GM23338 (cell line): ENCODE measurements around the gene RNFT2. TPM values are rescaled to one million over a fixed set of nuclear protein-coding genes. Genes with fewer than 3 reads are reported as not detected.

Experiments used
- ATAC-seq: fragments of 200-7000 bp; cut with Tn5 transposase; 3 replicates; pipeline ENCODE4 v1.9.1; 2020
- DNase-seq: peaks from one replicate; pipeline ENCODE4 v3.0.0-alpha.2; 2015; ENCODE audit warnings: low spot score
- H2AFZ ChIP-seq: fragments of 200-600 bp; sonication (generic); 2 replicates; pipeline ENCODE4 v1.8.0; 2016; ENCODE audit warnings: antibody characterized with exemption, mild to moderate bottlenecking, moderate library complexity
- H3F3A ChIP-seq: fragments of 200-600 bp; sonication (generic); replicated peaks from 2 replicates; pipeline ENCODE4 v1.8.0; 2017; ENCODE audit warnings: antibody characterized with exemption, mixed run types, low read depth
- H3K27ac ChIP-seq: fragments of 200-600 bp; sonication (generic); 2 replicates; pipeline ENCODE4 v1.6.1; 2016; ENCODE audit warnings: low read depth
- H3K27me3 ChIP-seq: fragments of 200-600 bp; sonication (generic); 2 replicates; pipeline ENCODE4 v1.8.0; 2016; ENCODE audit warnings: mild to moderate bottlenecking, mixed run types, moderate library complexity; ENCODE audit not compliant: insufficient read depth
- H3K36me3 ChIP-seq: fragments of 200-600 bp; sonication (generic); 2 replicates; pipeline ENCODE4 v1.8.0; 2016; ENCODE audit warnings: mild to moderate bottlenecking; ENCODE audit not compliant: insufficient read depth
- H3K4me1 ChIP-seq: fragments of 200-600 bp; sonication (generic); 2 replicates; pipeline ENCODE4 v1.8.0; 2016; ENCODE audit warnings: mild to moderate bottlenecking, moderate library complexity; ENCODE audit not compliant: insufficient read depth
- H3K4me2 ChIP-seq: fragments of 200-600 bp; sonication (generic); 2 replicates; pipeline ENCODE4 v1.7.1; 2017; ENCODE audit warnings: mixed run types
- H3K4me3 ChIP-seq: fragments of 200-600 bp; sonication (generic); 2 replicates; pipeline ENCODE4 v1.6.1; 2016; ENCODE audit warnings: mixed run types
- H3K79me2 ChIP-seq: fragments of 200-600 bp; sonication (generic); replicated peaks from 2 replicates; pipeline ENCODE4 v1.8.0; 2017; ENCODE audit warnings: mild to moderate bottlenecking; ENCODE audit not compliant: insufficient read depth
- H3K9me2 ChIP-seq: fragments of 200-600 bp; sonication (generic); 2 replicates; pipeline ENCODE4 v1.8.0; 2017; ENCODE audit not compliant: insufficient read depth
- H4K20me1 ChIP-seq: fragments of 200-600 bp; sonication (generic); replicated peaks from 2 replicates; pipeline ENCODE4 v1.8.0; 2017; ENCODE audit warnings: mild to moderate bottlenecking; ENCODE audit not compliant: insufficient read depth
- H3K27ac Mint-ChIP-seq: 2 replicates; pipeline ENCODE4 v1.8.0; 2020; ENCODE audit warnings: inconsistent platforms, mild to moderate bottlenecking, moderate library complexity, mixed read lengths
- H3K27me3 Mint-ChIP-seq: 3 replicates; pipeline ENCODE4 v1.8.0; 2022; ENCODE audit warnings: low read depth, mild to moderate bottlenecking, moderate library complexity, mixed read lengths, inconsistent platforms; ENCODE audit not compliant: insufficient read depth, poor library complexity
- H3K36me3 Mint-ChIP-seq: 3 replicates; pipeline ENCODE4 v1.8.0; 2021; ENCODE audit warnings: low read depth, mild to moderate bottlenecking, inconsistent platforms, moderate library complexity, mixed read lengths
- H3K4me1 Mint-ChIP-seq: 3 replicates; pipeline ENCODE4 v1.8.0; 2020; ENCODE audit warnings: mild to moderate bottlenecking, inconsistent platforms, mixed read lengths
- H3K4me3 Mint-ChIP-seq: 3 replicates; pipeline ENCODE4 v1.8.0; 2021; ENCODE audit warnings: moderate library complexity, mild to moderate bottlenecking, inconsistent platforms, mixed read lengths
- H3K9me3 Mint-ChIP-seq: 3 replicates; pipeline ENCODE4 v1.8.0; 2020; ENCODE audit warnings: moderate library complexity, mild to moderate bottlenecking, inconsistent platforms, mixed read lengths
- EZH2 ChIP-seq: fragments of 200-600 bp; sonication (generic); IDR thresholded peaks from one replicate; pipeline ENCODE4 v1.8.0; 2017; ENCODE audit warnings: antibody characterized with exemption, mild to moderate bottlenecking, low read depth; ENCODE audit not compliant: unreplicated experiment
- JUNB ChIP-seq: IDR thresholded peaks from one replicate; pipeline ENCODE4 v1.6.1; 2016; ENCODE audit warnings: antibody characterized with exemption; ENCODE audit not compliant: unreplicated experiment
- NANOG ChIP-seq: IDR thresholded peaks from 2 replicates; pipeline ENCODE4 v1.6.1; 2016; ENCODE audit warnings: antibody characterized with exemption, borderline replicate concordance
- POLR2AphosphoS5 ChIP-seq: IDR thresholded peaks from 2 replicates; pipeline ENCODE4 v1.6.1; 2016; ENCODE audit warnings: antibody characterized with exemption, low read depth
- ZNF114 ChIP-seq: fragments of 250-450 bp; sonication (Bioruptor Pico); IDR thresholded peaks from 2 replicates; pipeline ENCODE4 v1.5.0; 2020; ENCODE audit warnings: mild to moderate bottlenecking, moderate library complexity
- ZNF331 ChIP-seq: fragments of 250-450 bp; sonication (Bioruptor Pico); IDR thresholded peaks from 2 replicates; pipeline ENCODE4 v1.5.0; 2020; ENCODE audit warnings: low read depth, mild to moderate bottlenecking, moderate library complexity
- polyA plus RNA-seq: library from polyadenylated mRNA; unstranded; fragments of >200 nt; fragmentation: Nextera tagmentation; extraction: Ambion mirVana; gene quantifications from 2 replicates; pipeline ENCODE4 v1.2.1, GENCODE V29; 2016
- total RNA-seq: library from RNA; depleted of rRNA; stranded (reverse); fragments of >200 nt; shearing (Covaris generic); gene quantifications from 2 replicates; pipeline ENCODE4 v1.2.3, GENCODE V29; 2014
- TF ChIP-seq, protein P1 (sequence below), 2 experiments: fragments of 200-600 bp in 1 of 2; sonication (generic) in 1 of 2; conservative IDR thresholded peaks; 2 replicates each; pipeline versions ENCODE4 v1.5.1 to v1.6.1; 2016 to 2017; ENCODE audit warnings: antibody characterized with exemption in 2 of 2, low read depth in 2 of 2, mild to moderate bottlenecking in 2 of 2, moderate library complexity in 1 of 2
- TF ChIP-seq, protein P2 (sequence below): IDR thresholded peaks from 2 replicates; pipeline ENCODE4 v1.6.1; 2016; ENCODE audit warnings: antibody characterized with exemption

The RNFT2 gene
- total and polyA plus RNA-seq, 2 experiments from 2014 or later, result 19.3 to 22.9 TPM

DNA sequence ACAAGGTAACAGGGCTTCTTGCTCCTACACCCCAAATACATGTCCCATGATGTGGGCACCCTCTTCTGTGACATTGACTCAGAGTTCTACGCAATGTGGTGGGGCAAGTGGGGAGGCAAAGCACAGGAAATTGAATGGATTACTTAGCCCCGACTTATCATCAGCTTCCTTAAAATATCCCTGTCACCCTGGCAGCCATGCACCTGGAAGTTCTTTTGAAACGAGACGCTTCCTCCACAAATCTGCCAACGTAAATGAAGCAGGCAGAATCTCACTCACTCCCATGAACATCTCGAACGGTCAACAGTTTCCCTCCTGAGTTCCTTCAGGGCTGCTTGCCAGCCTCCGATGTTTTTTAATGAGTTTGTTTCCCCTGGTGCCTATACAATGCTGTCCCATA lies 33.5 kb downstream of the RNFT2 start:
- peaks cover 1% of the 10 kb centered on the region for H3K27me3 Mint-ChIP-seq
- Histone ChIP-seq H3K4me2 (no peak overlapping the region), H3K27me3 (no peaks in the 10 kb centered on the region), H3K4me1 (no peaks in the 10 kb centered on the region), H3K27ac (no peak overlapping the region), H3K4me3 (no peak overlapping the region), H3F3A (no peaks in the 10 kb centered on the region), H3K79me2 (no peaks in the 10 kb centered on the region), H3K9me2 (no peaks in the 10 kb centered on the region), H2AFZ (no peak overlapping the region), H4K20me1 (0 out of 2 replicates have a peak, but pooled peaks cover under 1% of the 10 kb centered on the region), H3K36me3 (no peaks in the 10 kb centered on the region)
- no peaks in the 10 kb centered on the region; the same call in 2 of the 3 replicates for H3K9me3 Mint-ChIP-seq
- H3K4me1 Mint-ChIP-seq, result no peaks in the 10 kb centered on the region
- no peak for ATAC-seq
- no peak overlapping the region for H3K4me3 Mint-ChIP-seq
- no peak for TF ChIP-seq ZNF114 (CRISPR knock-in tag)
- no peak for DNase-seq
- H3K27ac Mint-ChIP-seq, result no peak overlapping the region
- H3K36me3 Mint-ChIP-seq, result peaks cover 26% of the 10 kb centered on the region; the same call in 2 of the 3 replicates

DNA sequence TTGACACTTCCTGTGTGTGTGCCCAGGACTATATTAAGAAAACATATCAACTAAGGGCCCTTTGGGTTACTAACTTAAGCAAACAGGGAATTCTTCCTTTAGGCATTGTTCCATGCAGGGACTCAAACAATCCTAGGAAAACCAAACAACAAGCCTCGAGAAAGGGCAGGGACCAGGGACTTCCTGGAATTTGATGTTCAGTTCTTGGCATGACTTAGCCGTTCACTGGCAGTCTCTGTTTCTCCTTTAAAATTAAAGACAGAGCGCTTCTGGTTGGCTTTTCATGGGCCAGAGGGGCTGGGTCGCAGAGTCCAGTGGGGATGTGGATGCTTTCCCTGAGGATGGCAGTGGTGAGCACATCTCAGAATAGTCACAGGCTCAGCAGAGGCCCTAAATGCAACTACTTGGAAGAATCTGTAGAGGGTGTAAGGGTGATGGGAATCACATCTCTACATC lies 35.2 kb downstream of the RNFT2 start:
- Histone ChIP-seq H3K4me3 (no peak overlapping the region), H2AFZ (no peak overlapping the region), H4K20me1 (no peaks in the 10 kb centered on the region), H3F3A (no peaks in the 10 kb centered on the region), H3K4me2 (no peak overlapping the region), H3K9me2 (no peaks in the 10 kb centered on the region), H3K4me1 (no peaks in the 10 kb centered on the region), H3K79me2 (no peaks in the 10 kb centered on the region), H3K27ac (no peak overlapping the region), H3K36me3 (no peaks in the 10 kb centered on the region), H3K27me3 (no peaks in the 10 kb centered on the region)
- H3K4me3 Mint-ChIP-seq, result no peak overlapping the region
- peaks cover 4% of the 10 kb centered on the region; the same call in 1 of the 3 replicates for H3K4me1 Mint-ChIP-seq
- ATAC-seq (peak; percentile 96), DNase-seq (peak; percentile 66)
- peaks cover 1% of the 10 kb centered on the region for H3K27me3 Mint-ChIP-seq
- H3K9me3 Mint-ChIP-seq, result no peaks in the 10 kb centered on the region; the same call in 2 of the 3 replicates
- no peak for TF ChIP-seq EZH2
- no peak for TF ChIP-seq POLR2AphosphoS5
- TF ChIP-seq ZNF331, result no peak
- TF ChIP-seq, protein P1, sequence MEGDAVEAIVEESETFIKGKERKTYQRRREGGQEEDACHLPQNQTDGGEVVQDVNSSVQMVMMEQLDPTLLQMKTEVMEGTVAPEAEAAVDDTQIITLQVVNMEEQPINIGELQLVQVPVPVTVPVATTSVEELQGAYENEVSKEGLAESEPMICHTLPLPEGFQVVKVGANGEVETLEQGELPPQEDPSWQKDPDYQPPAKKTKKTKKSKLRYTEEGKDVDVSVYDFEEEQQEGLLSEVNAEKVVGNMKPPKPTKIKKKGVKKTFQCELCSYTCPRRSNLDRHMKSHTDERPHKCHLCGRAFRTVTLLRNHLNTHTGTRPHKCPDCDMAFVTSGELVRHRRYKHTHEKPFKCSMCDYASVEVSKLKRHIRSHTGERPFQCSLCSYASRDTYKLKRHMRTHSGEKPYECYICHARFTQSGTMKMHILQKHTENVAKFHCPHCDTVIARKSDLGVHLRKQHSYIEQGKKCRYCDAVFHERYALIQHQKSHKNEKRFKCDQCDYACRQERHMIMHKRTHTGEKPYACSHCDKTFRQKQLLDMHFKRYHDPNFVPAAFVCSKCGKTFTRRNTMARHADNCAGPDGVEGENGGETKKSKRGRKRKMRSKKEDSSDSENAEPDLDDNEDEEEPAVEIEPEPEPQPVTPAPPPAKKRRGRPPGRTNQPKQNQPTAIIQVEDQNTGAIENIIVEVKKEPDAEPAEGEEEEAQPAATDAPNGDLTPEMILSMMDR (conservative IDR thresholded peaks at IDR 0.05; ENCODE audit: low read depth in 2 of 2), result peak; percentile 33 to 52
- no peak for TF ChIP-seq NANOG
- TF ChIP-seq, protein P2, sequence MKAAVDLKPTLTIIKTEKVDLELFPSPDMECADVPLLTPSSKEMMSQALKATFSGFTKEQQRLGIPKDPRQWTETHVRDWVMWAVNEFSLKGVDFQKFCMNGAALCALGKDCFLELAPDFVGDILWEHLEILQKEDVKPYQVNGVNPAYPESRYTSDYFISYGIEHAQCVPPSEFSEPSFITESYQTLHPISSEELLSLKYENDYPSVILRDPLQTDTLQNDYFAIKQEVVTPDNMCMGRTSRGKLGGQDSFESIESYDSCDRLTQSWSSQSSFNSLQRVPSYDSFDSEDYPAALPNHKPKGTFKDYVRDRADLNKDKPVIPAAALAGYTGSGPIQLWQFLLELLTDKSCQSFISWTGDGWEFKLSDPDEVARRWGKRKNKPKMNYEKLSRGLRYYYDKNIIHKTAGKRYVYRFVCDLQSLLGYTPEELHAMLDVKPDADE, result no peak
- TF ChIP-seq JUNB, result no peak
- no peak overlapping the region for H3K27ac Mint-ChIP-seq
- peaks cover 22% of the 10 kb centered on the region; the same call in 2 of the 3 replicates for H3K36me3 Mint-ChIP-seq

DNA sequence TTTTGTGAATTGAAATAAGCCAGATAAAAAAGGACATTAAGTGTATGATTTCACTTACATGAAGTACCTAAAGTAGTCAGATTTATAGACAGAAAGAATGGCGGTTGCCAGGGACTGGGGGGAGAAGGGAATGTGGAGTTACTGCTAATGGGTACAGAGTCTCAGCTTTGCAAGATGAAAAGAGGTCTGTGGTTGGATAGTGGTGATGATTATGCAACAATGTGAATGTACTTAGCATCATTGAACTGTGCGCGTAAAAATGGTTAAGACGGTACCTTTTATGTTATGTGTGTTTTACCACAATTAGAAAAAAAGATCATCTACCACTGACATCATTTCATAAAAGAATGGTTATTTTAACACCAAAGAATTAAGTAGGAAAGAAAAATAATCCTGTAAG lies 35.9 kb downstream of the RNFT2 start:
- no peaks in the 10 kb centered on the region for H3K36me3 ChIP-seq
- H3K4me3 ChIP-seq, result no peak overlapping the region
- Mint-ChIP-seq H3K4me1 (peaks cover 4% of the 10 kb centered on the region; the same call in 1 of the 3 replicates), H3K9me3 (no peaks in the 10 kb centered on the region; the same call in 1 of the 3 replicates), H3K27ac (no peak overlapping the region), H3K36me3 (peaks cover 29% of the 10 kb centered on the region), H3K4me3 (no peak overlapping the region), H3K27me3 (no peaks in the 10 kb centered on the region)
- no peak overlapping the region for H3K4me2 ChIP-seq
- no peaks in the 10 kb centered on the region for H3K27me3 ChIP-seq
- ATAC-seq, result no peak
- no peaks in the 10 kb centered on the region for H3K9me2 ChIP-seq
- no peaks in the 10 kb centered on the region for H3K79me2 ChIP-seq
- H3F3A ChIP-seq, result no peaks in the 10 kb centered on the region
- no peak overlapping the region for H2AFZ ChIP-seq
- H4K20me1 ChIP-seq, result no peaks in the 10 kb centered on the region
- no peak overlapping the region for H3K27ac ChIP-seq
- H3K4me1 ChIP-seq, result no peaks in the 10 kb centered on the region
- DNase-seq, result no peak
- TF ChIP-seq POLR2AphosphoS5, result no peak
- TF ChIP-seq, protein P2, result no peak
